Transverse colon (tissue), 4 donors: ENCODE measurements around the gene PRKG1. TPM values are rescaled to one million over a fixed set of nuclear protein-coding genes. Genes with fewer than 3 reads are reported as not detected.

ENCODE experiments used
- DNase-seq: peaks from one replicate; pipeline ENCODE4 v3.0.0-alpha.2; 2019
- H3K27ac ChIP-seq, 4 donors: fragments of 200-600 bp; sonication (generic); 2 replicates each; pipeline ENCODE4 v1.5.1; 2016 to 2018; ENCODE audit warnings: inconsistent platforms in 4 of 4
- H3K27me3 ChIP-seq: fragments of 200-600 bp; sonication (generic); 2 replicates; pipeline ENCODE4 v1.5.1; 2017; ENCODE audit warnings: inconsistent platforms
- H3K36me3 ChIP-seq, 4 donors: fragments of 200-600 bp; sonication (generic); 2 replicates each; pipeline ENCODE4 v1.5.1; 2017 to 2019; ENCODE audit warnings: inconsistent platforms in 4 of 4
- H3K4me1 ChIP-seq, 4 donors: fragments of 200-600 bp; sonication (generic); 2 replicates each; pipeline ENCODE4 v1.5.1; 2017 to 2020; ENCODE audit warnings: inconsistent platforms in 4 of 4
- H3K4me3 ChIP-seq, 4 donors: fragments of 200-600 bp; sonication (generic); 1 replicate in 1 of 4; 2 replicates in 3 of 4; pipeline versions ENCODE4 v1.5.1 to v1.6.1; 2017 to 2019; ENCODE audit warnings: inconsistent platforms in 4 of 4
- H3K9me3 ChIP-seq, 2 donors: fragments of 200-600 bp; sonication (generic); 2 replicates each; pipeline ENCODE4 v1.5.1; 2017 to 2019; ENCODE audit warnings: inconsistent platforms in 2 of 2
- EP300 ChIP-seq: sonication (generic); formaldehyde crosslinking; IDR thresholded peaks from one replicate; pipeline ENCODE4 v1.6.1; 2017; ENCODE audit warnings: antibody characterized with exemption, low read depth
- POLR2A ChIP-seq: fragments of 450-650 bp; IDR thresholded peaks from one replicate; pipeline ENCODE4 v1.6.1; 2016; ENCODE audit warnings: antibody characterized with exemption, mild to moderate bottlenecking, moderate library complexity
- POLR2AphosphoS5 ChIP-seq, 3 donors: sonication (generic); formaldehyde crosslinking; IDR thresholded peaks; one replicate each; pipeline ENCODE4 v1.6.1; 2016; ENCODE audit warnings: antibody characterized with exemption in 3 of 3
- WGBS, 2 donors: methylation state at CpG; one replicate each; pipeline ENCODE4 v1.1.5; 2018; ENCODE audit warnings: low coverage in 1 of 2; 5-methylcytosine and 5-hydroxymethylcytosine counted together
- in situ Hi-C, 4 donors: fragments of 200-750 bp; cut with MboI; loops; one replicate each; pipeline versions ENCODE4 v1.15.0 to v1.15.1; 2017; ENCODE audit warnings: low sequenced_read_pairs in 3 of 4, low pct_ligation_motif_present in 1 of 4, low pct_unique_long_range_greater_than_20kb in 1 of 4
- intact Hi-C: fragments of 100-400 bp; cut with DNase I; formaldehyde crosslinking; loops from one replicate; pipeline ENCODE4 v1.15.1; 2023; ENCODE audit warnings: low total_unique reads
- total RNA-seq, 4 donors: library from RNA; depleted of rRNA; stranded (reverse); fragments of >200 nt; gene quantifications; one replicate each; pipeline ENCODE4 v1.1.0, GENCODE V29; 2016
- TF ChIP-seq, protein P1 (sequence below), 5 experiments: fragments of 200-600 bp in 3 of 5; fragments of 450-650 bp in 2 of 5; sonication (generic) in 3 of 5; IDR thresholded peaks; 1 replicate in 2 of 5; 2 replicates in 3 of 5; pipeline ENCODE4 v1.5.1; 2016 to 2017; ENCODE audit warnings: antibody characterized with exemption in 5 of 5, inconsistent platforms in 3 of 5, mild to moderate bottlenecking in 2 of 5, moderate library complexity in 1 of 5

Gene PRKG1
- total RNA-seq, 4 donors from 2014 or later, result 17.6 to 30.6 (median 26.9) TPM

DNA sequence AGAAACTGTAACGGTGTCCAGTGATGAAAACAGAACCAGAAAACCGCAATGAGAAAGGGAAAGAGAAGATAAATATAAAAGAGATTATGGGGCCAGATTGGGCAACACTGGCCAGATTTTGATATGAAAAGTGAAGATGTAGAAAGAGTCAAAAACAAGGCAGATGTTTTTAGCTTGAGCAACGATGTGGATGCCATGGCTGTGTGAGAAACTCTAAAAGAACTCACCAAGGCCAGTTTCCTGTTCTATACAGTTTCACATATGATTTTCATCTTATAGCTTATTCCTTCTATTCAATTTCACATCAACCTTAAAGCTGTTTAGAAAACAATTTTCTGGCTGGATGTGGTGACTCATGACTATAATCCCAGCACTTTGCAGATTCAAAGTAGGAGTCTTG, 588.8 kb downstream of the PRKG1 start:
- intact Hi-C loops (no loop called here), in situ Hi-C loops (no loop called here)
- Histone ChIP-seq H3K4me3 (no peak overlapping the region), H3K4me1 (peaks cover 0 to 12% (median 2%) of the 10 kb centered on the region in 4 donors), H3K9me3 (no peaks in the 10 kb centered on the region), H3K27me3 (no peaks in the 10 kb centered on the region), H3K27ac (no peak overlapping the region), H3K36me3 (no peaks in the 10 kb centered on the region)
- no peak for TF ChIP-seq POLR2A
- TF ChIP-seq EP300, result no peak
- TF ChIP-seq, protein P1, sequence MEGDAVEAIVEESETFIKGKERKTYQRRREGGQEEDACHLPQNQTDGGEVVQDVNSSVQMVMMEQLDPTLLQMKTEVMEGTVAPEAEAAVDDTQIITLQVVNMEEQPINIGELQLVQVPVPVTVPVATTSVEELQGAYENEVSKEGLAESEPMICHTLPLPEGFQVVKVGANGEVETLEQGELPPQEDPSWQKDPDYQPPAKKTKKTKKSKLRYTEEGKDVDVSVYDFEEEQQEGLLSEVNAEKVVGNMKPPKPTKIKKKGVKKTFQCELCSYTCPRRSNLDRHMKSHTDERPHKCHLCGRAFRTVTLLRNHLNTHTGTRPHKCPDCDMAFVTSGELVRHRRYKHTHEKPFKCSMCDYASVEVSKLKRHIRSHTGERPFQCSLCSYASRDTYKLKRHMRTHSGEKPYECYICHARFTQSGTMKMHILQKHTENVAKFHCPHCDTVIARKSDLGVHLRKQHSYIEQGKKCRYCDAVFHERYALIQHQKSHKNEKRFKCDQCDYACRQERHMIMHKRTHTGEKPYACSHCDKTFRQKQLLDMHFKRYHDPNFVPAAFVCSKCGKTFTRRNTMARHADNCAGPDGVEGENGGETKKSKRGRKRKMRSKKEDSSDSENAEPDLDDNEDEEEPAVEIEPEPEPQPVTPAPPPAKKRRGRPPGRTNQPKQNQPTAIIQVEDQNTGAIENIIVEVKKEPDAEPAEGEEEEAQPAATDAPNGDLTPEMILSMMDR (IDR thresholded peaks at IDR 0.05), result no peak
- no peak for TF ChIP-seq POLR2AphosphoS5 (IDR thresholded peaks at IDR 0.05)
- 78 to 83% methylated on average over 3 of the region's 3 CpGs for WGBS, 2 donors
- no peak for DNase-seq

DNA sequence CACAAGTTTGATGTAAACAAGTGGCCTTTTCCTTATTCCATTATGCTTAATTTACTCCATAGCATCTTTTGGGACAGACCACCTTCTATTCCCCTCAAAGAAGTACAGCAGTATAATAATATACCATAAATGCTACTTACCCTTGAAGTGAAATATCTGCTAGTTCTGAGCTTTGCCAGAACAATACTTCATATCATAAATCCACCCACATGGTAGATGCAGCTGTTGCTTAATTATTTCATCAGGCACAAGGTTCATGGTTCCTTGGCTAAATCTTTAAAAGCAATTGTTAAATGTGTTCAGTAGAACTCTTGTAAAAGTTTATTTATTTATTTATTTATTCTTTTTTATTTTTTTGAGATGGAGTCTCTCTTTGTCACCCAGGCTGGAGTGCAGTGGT, 592.2 kb downstream of the PRKG1 start:
- TF ChIP-seq EP300, result no peak
- TF ChIP-seq POLR2AphosphoS5 (IDR thresholded peaks at IDR 0.05), result no peak
- TF ChIP-seq, protein P1 (IDR thresholded peaks at IDR 0.05), result no peak
- no peak for TF ChIP-seq POLR2A
- no peaks in the 10 kb centered on the region for H3K27me3 ChIP-seq
- H3K36me3 ChIP-seq, result no peaks in the 10 kb centered on the region
- DNase-seq, result no peak
- H3K27ac ChIP-seq, result no peak overlapping the region
- in situ Hi-C loops, result no loop called here
- peaks cover 0 to 12% (median 2%) of the 10 kb centered on the region in 4 donors for H3K4me1 ChIP-seq
- intact Hi-C loops, result no loop called here
- H3K4me3 ChIP-seq, result no peak overlapping the region
- H3K9me3 ChIP-seq, result peaks cover 0 to under 1% of the 10 kb centered on the region in 2 donors

DNA sequence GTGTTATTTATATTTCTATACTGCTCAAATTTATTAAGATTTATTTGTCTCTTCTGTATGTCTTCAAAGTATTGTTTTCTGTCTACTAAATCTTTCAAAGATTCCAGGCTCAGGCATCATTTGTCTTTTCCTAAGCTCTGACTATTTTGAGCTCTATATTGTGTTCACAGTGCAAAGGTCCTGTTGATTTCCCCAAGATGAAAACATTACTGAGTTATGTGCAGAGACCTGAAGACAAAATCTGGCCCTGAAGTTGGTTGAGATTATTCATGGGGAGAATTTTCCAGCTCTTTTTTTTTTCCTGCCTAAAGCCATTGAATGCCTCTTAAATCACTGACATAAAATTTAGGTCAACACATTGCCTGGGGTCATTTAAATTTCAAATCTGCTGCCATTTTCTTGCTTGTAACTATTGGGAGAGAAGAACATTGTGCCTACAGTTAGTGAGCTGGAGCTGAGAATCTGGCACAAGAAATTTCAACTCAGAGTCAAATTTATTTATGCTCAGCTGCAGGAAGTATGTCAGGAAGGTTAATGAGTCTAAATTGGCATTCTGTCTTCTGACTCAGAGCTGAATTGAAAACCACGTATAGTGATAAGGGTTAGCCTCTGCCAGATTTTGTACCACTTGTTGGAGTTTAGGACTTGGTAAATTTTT, 593.5 kb downstream of the PRKG1 start:
- in situ Hi-C loops, result no loop called here
- intact Hi-C loops, result no loop called here
- TF ChIP-seq POLR2AphosphoS5 (IDR thresholded peaks at IDR 0.05) (no peak), POLR2A (no peak), EP300 (no peak)
- TF ChIP-seq, protein P1 (IDR thresholded peaks at IDR 0.05), result no peak
- H3K27ac ChIP-seq, result peak overlapping the region in 1 of 4 donors; percentile 17
- no peaks in the 10 kb centered on the region for H3K36me3 ChIP-seq
- 0 to 7% methylated on average over 1 of the region's 1 CpG for WGBS, 2 donors
- H3K9me3 ChIP-seq, result peaks cover 0 to 9% of the 10 kb centered on the region in 2 donors
- H3K4me3 ChIP-seq, result no peak overlapping the region
- H3K27me3 ChIP-seq, result no peaks in the 10 kb centered on the region
- peaks cover 0 to 12% (median 2%) of the 10 kb centered on the region in 4 donors for H3K4me1 ChIP-seq
- no peak for DNase-seq

DNA sequence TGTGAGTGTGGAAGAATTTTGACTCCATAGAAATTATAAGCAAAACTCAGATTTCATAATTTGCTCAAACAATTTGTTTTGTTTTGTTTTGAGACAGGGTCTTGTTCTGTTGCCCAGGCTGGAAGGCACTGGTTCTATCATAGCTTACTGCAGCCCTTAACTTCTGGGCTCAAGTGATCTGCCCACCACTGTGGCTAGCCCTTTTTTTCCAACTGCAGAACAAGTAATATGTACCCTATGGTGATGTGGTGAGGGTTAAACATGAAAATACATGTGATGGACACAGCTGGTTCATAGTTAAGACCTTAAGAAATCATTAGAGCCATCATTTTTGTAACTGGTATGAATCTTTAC, 594.0 kb downstream of the PRKG1 start:
- peak overlapping the region in 1 of 4 donors; percentile 17 for H3K27ac ChIP-seq
- intact Hi-C loops, result no loop called here
- no peak overlapping the region for H3K4me3 ChIP-seq
- no peaks in the 10 kb centered on the region for H3K27me3 ChIP-seq
- in situ Hi-C loops, result no loop called here
- H3K4me1 ChIP-seq, result peaks cover 0 to 12% (median 2%) of the 10 kb centered on the region in 4 donors
- no peak for DNase-seq
- no peak for TF ChIP-seq POLR2AphosphoS5 (IDR thresholded peaks at IDR 0.05)
- H3K9me3 ChIP-seq, result peaks cover 0 to 9% of the 10 kb centered on the region in 2 donors
- no peaks in the 10 kb centered on the region for H3K36me3 ChIP-seq

DNA sequence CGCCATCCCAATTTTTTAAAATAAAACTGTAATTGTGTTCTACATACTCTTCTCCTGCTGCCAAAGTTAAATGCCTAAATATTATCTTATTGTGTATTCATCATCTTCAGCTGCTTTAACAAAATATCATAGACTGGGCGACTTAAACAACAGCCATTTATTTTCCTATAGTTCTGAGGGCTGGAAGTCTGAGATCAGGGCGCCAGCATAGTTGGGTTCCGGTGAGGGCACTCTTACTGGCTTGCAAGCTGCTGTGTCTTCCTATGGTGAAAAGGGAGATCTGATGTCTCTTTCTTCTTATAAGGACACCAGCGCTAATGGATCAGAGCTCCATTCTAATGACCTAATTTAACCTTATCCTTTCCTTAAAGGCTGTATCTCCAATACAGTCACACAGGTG, 594.8 kb downstream of the PRKG1 start:
- H3K4me1 ChIP-seq, result peaks cover 0 to 12% (median 2%) of the 10 kb centered on the region in 4 donors
- peaks cover 0 to 9% of the 10 kb centered on the region in 2 donors for H3K9me3 ChIP-seq
- TF ChIP-seq POLR2AphosphoS5 (IDR thresholded peaks at IDR 0.05), result no peak
- H3K27me3 ChIP-seq, result no peaks in the 10 kb centered on the region
- no peak for DNase-seq
- no peaks in the 10 kb centered on the region for H3K36me3 ChIP-seq
- in situ Hi-C loops (no loop called here), intact Hi-C loops (no loop called here)
- WGBS, 2 donors, result 94 to 97% methylated on average over 4 to 5 of the region's 5 CpGs
- H3K27ac ChIP-seq, result no peak overlapping the region
- no peak overlapping the region for H3K4me3 ChIP-seq
